ENCODE measurements around the gene CENPE. TPM values are rescaled to one million over a fixed set of nuclear protein-coding genes. Genes with fewer than 3 reads are reported as not detected.

CENPE gene
- total and polyA plus RNA-seq, 4 donors = 0.25 to 20.9 (median 0.72) TPM

GRCh38 chr4:103060453-103061148 lies 137.5 kb downstream of the CENPE start (continued):
- TF ChIP-seq HNF4G (IDR thresholded peaks at IDR 0.05) (no peak), MAX (IDR thresholded peaks at IDR 0.05) (no peak)

Other genes starting within 250 kb of the CENPE start
- under 1 TPM; 0.50 to 0.51 TPM for gene SLC9B1, start 178.6 kb downstream of the CENPE start, total RNA-seq
- under 1 TPM in 1 of 2 donors, not detected in 1; 0.19 TPM for gene SLC9B1, start 178.6 kb downstream of the CENPE start, polyA plus RNA-seq
- 10 to 100 TPM; 36.2 to 47.0 TPM for gene SLC9B2, start 121.6 kb downstream of the CENPE start, total RNA-seq
- gene SLC9B2, start 121.6 kb downstream of the CENPE start, polyA plus RNA-seq = 10 to 100 TPM; 23.7 to 32.7 TPM
- 10 to 100 TPM; 16.6 to 44.1 TPM for gene BDH2, start 98.5 kb downstream of the CENPE start, total RNA-seq
- gene BDH2, start 98.5 kb downstream of the CENPE start, polyA plus RNA-seq = 10 to 100 TPM; 26.8 to 88.5 TPM

Data from liver (tissue), 5 donors.